Left ventricle myocardium inferior (tissue), 1 donor: ENCODE measurements around the gene JHY. TPM values are rescaled to one million over a fixed set of nuclear protein-coding genes. Genes with fewer than 3 reads are reported as not detected.
"Not testable (repeated sequence)": the region's sequence is repeated elsewhere in the genome, so short reads cannot be mapped to it uniquely, and the experiment has no call there.

Source experiments
- DNase-seq: peaks from one replicate; pipeline ENCODE4 v3.0.0-alpha.2; 2020
- H3K27ac ChIP-seq: fragments of 200-600 bp; replicated peaks from 2 replicates; pipeline ENCODE4 v1.8.0; 2021
- H3K27me3 ChIP-seq: fragments of 200-600 bp; 2 replicates; pipeline ENCODE4 v1.8.0; 2021; ENCODE audit warnings: low read depth
- H3K36me3 ChIP-seq: fragments of 200-600 bp; 2 replicates; pipeline ENCODE4 v1.8.0; 2021
- H3K4me1 ChIP-seq: fragments of 200-600 bp; 2 replicates; pipeline ENCODE4 v1.8.0; 2021
- H3K4me3 ChIP-seq: fragments of 200-600 bp; 2 replicates; pipeline ENCODE4 v1.8.0; 2021; ENCODE audit warnings: mild to moderate bottlenecking, moderate library complexity
- H3K9me3 ChIP-seq: fragments of 200-600 bp; replicated peaks from 2 replicates; pipeline ENCODE4 v1.8.0; 2021
- intact Hi-C: fragments of 100-400 bp; cut with micrococcal nuclease; formaldehyde crosslinking; loops from one replicate; pipeline ENCODE4 v1.11.0; 2022
- total RNA-seq: library from RNA; stranded (reverse); fragmentation: NEBNext Ultra II Directional; extraction: Animal tissue kit (Norgen Biotek cat#: 25700); gene quantifications from one replicate; pipeline ENCODE4 v1.2.1, GENCODE V29; 2021
- TF ChIP-seq, protein P1 (sequence below): fragments of 200-600 bp; IDR thresholded peaks from 2 replicates; pipeline ENCODE4 v1.8.0; 2021; ENCODE audit warnings: antibody characterized with exemption, mild to moderate bottlenecking, borderline replicate concordance
- donor health status: DM: no; HTN: yes; CAD: no; lungs with severe emphysema.

JHY gene
- total RNA-seq, 1 donor from 2014 or later, result 1.8 TPM

DNA sequence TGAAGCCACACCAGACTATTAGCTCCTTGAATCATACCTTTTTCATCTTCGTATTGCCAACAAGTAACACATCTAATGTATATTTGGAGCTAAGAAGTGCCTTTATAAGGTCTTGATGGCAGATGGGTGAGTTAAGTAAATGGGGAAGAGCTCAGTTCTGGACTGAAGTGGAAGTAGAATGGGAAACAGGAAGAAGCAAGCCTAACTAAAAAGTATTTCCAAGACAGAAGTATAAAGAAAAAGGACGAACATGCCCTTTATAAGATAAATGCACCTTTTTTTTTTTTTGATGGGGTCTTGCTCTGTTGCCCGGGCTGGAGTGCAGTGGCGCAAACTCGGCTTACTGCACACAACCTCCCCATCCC, 29.8 kb upstream of the JHY start:
- no peaks in the 10 kb centered on the region for H3K4me1 ChIP-seq
- intact Hi-C loops, result no loop called here
- no peaks in the 10 kb centered on the region for H3K9me3 ChIP-seq
- no peak overlapping the region for H3K4me3 ChIP-seq
- no peak overlapping the region for H3K27ac ChIP-seq
- TF ChIP-seq, protein P1, sequence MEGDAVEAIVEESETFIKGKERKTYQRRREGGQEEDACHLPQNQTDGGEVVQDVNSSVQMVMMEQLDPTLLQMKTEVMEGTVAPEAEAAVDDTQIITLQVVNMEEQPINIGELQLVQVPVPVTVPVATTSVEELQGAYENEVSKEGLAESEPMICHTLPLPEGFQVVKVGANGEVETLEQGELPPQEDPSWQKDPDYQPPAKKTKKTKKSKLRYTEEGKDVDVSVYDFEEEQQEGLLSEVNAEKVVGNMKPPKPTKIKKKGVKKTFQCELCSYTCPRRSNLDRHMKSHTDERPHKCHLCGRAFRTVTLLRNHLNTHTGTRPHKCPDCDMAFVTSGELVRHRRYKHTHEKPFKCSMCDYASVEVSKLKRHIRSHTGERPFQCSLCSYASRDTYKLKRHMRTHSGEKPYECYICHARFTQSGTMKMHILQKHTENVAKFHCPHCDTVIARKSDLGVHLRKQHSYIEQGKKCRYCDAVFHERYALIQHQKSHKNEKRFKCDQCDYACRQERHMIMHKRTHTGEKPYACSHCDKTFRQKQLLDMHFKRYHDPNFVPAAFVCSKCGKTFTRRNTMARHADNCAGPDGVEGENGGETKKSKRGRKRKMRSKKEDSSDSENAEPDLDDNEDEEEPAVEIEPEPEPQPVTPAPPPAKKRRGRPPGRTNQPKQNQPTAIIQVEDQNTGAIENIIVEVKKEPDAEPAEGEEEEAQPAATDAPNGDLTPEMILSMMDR, result no peak
- H3K36me3 ChIP-seq, result no peaks in the 10 kb centered on the region
- peaks cover 46% of the 10 kb centered on the region for H3K27me3 ChIP-seq
- DNase-seq, result no peak

DNA sequence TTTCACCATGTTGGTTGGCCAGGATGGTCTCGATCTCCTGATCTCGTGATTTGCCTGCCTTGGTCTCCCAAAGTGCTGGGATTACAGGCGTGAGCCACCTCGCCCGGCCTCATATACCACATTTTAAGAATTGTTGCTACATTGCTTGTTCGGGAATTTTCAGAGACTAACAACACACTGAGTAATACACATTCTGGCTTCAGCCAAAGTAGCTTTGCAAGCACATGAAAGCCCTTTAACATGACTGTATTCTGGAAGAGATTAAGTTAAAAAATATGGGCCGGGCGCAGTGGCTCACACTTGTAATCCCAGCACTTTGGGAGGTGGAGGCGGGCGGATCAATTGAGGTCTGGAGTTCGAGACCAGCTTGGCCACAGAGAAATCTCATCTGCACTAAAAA, 29.3 kb upstream of the JHY start:
- TF ChIP-seq, protein P1, result no peak
- Histone ChIP-seq H3K27ac (no peak overlapping the region), H3K36me3 (no peaks in the 10 kb centered on the region)

DNA sequence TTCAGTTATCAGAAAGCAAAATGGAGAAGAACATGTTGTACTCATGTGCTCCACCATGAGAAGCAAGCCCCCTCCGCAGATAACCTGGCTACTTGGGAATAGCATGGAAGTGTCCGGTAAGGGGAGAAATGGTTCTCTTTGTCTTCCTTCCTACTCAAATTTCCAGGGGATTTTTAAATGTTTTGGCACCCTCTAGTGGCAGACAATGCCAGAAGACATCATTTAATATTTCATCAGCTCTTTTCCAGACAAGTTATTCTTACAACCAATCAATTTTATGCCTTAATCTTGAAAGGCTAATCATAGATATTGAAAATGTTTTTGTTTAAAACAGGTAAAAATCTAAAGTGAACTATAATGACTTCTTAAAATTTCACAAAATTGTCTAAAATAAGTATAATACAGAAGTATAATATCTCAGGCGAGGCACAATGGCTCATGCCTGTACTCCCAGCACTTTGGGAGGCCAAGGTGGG, 28.6 kb upstream of the JHY start:
- H3K27me3 ChIP-seq, result peaks cover 57% of the 10 kb centered on the region
- no peak for DNase-seq

More for the DNA sequence above, 29.3 kb upstream of the JHY start:
- intact Hi-C loops, result no loop called here
- H3K4me3 ChIP-seq, result no peak overlapping the region
- H3K27me3 ChIP-seq, result peaks cover 51% of the 10 kb centered on the region
- H3K9me3 ChIP-seq, result no peaks in the 10 kb centered on the region
- no peak for DNase-seq
- no peaks in the 10 kb centered on the region for H3K4me1 ChIP-seq

DNA sequence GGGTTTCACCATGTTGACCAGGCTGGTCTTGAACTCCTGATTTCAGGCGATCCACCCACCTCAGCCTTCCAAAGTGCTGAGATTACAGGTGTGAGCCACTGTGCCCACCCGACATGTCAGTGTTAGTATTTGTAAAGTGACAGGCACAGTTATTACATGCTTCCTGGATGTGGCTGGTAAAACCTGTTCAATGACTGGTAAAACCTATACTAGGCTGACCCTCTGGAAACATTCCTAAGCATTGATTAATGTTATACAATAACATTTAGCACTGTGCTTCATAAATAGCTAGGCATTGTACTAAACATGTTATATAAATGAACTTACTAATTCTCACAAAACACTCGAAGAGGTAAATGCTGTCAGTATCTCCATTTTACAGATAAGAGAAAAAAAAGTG, 20.9 kb upstream of the JHY start:
- Histone ChIP-seq H3K27ac (no peak overlapping the region), H3K36me3 (no peaks in the 10 kb centered on the region), H3K9me3 (no peaks in the 10 kb centered on the region), H3K4me3 (no peak overlapping the region), H3K4me1 (no peaks in the 10 kb centered on the region), H3K27me3 (peaks cover 67% of the 10 kb centered on the region)
- intact Hi-C loops, result loop anchor here (5.0 kb wide), 1 partner anchor 161 kb away; no protein-coding TSS in a partner anchor
- DNase-seq, result no peak
- TF ChIP-seq, protein P1, result no peak

More for the DNA sequence above, 28.6 kb upstream of the JHY start:
- TF ChIP-seq, protein P1, result peak; percentile 78
- Histone ChIP-seq H3K4me1 (no peaks in the 10 kb centered on the region), H3K9me3 (no peaks in the 10 kb centered on the region), H3K36me3 (no peaks in the 10 kb centered on the region), H3K27ac (no peak overlapping the region), H3K4me3 (no peak overlapping the region)
- intact Hi-C loops, result loop anchor here (2.0 kb wide), 1 partner anchor 57 kb away; no protein-coding TSS in a partner anchor

DNA sequence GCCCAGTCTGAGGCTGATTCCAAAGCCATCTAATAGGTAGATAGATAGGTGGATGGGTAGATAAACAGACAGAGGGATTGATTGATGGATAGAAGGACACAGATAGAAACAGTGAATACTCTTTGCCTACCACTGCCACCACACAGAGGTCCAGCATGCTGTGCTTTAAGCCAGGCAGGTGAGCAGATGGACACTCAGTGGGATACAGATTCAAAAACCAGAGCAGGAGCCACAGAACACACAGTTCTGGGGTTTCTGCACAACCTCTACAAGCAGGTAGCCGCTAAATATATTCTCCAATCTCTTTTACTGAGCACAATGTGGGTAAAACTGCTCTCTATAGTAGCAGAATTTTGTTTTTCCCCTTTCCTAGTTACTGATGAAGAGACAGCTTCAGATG, 20.5 kb upstream of the JHY start:
- TF ChIP-seq, protein P1, result no peak
- H3K36me3 ChIP-seq, result no peaks in the 10 kb centered on the region
- no peak overlapping the region for H3K27ac ChIP-seq
- H3K4me1 ChIP-seq, result no peaks in the 10 kb centered on the region
- H3K27me3 ChIP-seq, result peaks cover 70% of the 10 kb centered on the region
- no peak for DNase-seq
- intact Hi-C loops, result loop anchor here (5.0 kb wide), 1 partner anchor 160 kb away; no protein-coding TSS in a partner anchor
- no peak overlapping the region for H3K4me3 ChIP-seq
- no peaks in the 10 kb centered on the region for H3K9me3 ChIP-seq

DNA sequence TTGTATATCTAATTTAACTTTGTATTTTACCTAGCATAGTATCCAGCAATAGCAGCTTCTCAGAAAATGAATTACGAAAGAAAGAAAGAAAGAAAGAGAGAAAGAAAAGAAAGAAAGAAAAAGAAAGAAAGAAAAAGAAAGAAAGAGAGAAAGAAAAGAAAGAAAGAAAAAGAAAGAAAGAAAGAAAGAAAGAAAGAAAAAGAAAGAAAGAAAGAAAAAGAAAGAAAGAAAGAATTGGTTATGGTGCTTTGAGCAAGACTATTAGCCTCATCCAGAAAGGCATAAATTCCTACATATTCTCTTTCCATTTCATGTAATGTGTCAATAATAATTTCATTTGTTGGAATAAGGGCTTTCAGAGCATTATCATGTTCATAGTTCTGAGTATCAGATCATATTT, 19.4 kb upstream of the JHY start:
- not testable (repeated sequence) for DNase-seq, H3K4me1 ChIP-seq, H3K27ac ChIP-seq, H3K4me3 ChIP-seq, H3K36me3 ChIP-seq, H3K9me3 ChIP-seq
- peaks cover 75% of the 10 kb centered on the region for H3K27me3 ChIP-seq
- intact Hi-C loops, result loop anchor here (5.0 kb wide), 1 partner anchor 159 kb away; no protein-coding TSS in a partner anchor
